ENCODE results near the gene DBR1. TPM values are rescaled to one million over a fixed set of nuclear protein-coding genes. Genes with fewer than 3 reads are reported as not detected.

Gene DBR1
- total and polyA plus RNA-seq, 2 of the 13 experiments (the other 11 are each of a cell fraction or from before 2014, with no cell fraction given): 6.4 to 16.7 TPM

- TF ChIP-seq HDAC1 (CRISPR knock-in tag; IDR thresholded peaks at IDR 0.05) (peak; percentile 44; the same call in 1 of the 2 replicates), ZSCAN31 (CRISPR knock-in tag; IDR thresholded peaks at IDR 0.05; ENCODE audit: low read depth) (peak; percentile 89; the same call in 1 of the 2 replicates), ATF7-NPFF (CRISPR knock-in tag; IDR thresholded peaks at IDR 0.05; ENCODE audit: low read depth) (no peak), ATRX (CRISPR knock-in tag; IDR thresholded peaks at IDR 0.05; ENCODE audit: borderline replicate concordance) (no peak), U2AF2 (IDR thresholded peaks at IDR 0.05; ENCODE audit: low read depth, low read length) (no peak), KAT8 (CRISPR knock-in tag; IDR thresholded peaks at IDR 0.05) (peak; percentile 92), SIN3A (IDR thresholded peaks at IDR 0.05; ENCODE audit: borderline replicate concordance, low read depth, low read length) (peak; percentile 79; the same call in 1 of the 2 replicates), HIC2 (CRISPR knock-in tag; IDR thresholded peaks at IDR 0.05; ENCODE audit: low read depth) (peak; percentile 65; the same call in 1 of the 2 replicates), ZNF607 (CRISPR knock-in tag; IDR thresholded peaks at IDR 0.05; ENCODE audit: borderline replicate concordance) (no peak), TBX2 (CRISPR knock-in tag; IDR thresholded peaks at IDR 0.05; ENCODE audit: borderline replicate concordance) (peak; percentile 63), BRD4 (CRISPR knock-in tag; IDR thresholded peaks at IDR 0.05) (peak; percentile 56; the same call in 1 of the 2 replicates), ZNF12 (CRISPR knock-in tag; IDR thresholded peaks at IDR 0.05) (no peak), IRF1 (CRISPR knock-in tag; IDR thresholded peaks at IDR 0.05; ENCODE audit: low read depth) (no peak), KDM1A (CRISPR knock-in tag; IDR thresholded peaks at IDR 0.05) (no peak), MIER2 (CRISPR knock-in tag; IDR thresholded peaks at IDR 0.05) (0 out of 2 replicates have a peak, but pooled peaks have one; percentile 33), NFRKB (IDR thresholded peaks at IDR 0.05) (no peak)
- TF ChIP-seq, protein P1, sequence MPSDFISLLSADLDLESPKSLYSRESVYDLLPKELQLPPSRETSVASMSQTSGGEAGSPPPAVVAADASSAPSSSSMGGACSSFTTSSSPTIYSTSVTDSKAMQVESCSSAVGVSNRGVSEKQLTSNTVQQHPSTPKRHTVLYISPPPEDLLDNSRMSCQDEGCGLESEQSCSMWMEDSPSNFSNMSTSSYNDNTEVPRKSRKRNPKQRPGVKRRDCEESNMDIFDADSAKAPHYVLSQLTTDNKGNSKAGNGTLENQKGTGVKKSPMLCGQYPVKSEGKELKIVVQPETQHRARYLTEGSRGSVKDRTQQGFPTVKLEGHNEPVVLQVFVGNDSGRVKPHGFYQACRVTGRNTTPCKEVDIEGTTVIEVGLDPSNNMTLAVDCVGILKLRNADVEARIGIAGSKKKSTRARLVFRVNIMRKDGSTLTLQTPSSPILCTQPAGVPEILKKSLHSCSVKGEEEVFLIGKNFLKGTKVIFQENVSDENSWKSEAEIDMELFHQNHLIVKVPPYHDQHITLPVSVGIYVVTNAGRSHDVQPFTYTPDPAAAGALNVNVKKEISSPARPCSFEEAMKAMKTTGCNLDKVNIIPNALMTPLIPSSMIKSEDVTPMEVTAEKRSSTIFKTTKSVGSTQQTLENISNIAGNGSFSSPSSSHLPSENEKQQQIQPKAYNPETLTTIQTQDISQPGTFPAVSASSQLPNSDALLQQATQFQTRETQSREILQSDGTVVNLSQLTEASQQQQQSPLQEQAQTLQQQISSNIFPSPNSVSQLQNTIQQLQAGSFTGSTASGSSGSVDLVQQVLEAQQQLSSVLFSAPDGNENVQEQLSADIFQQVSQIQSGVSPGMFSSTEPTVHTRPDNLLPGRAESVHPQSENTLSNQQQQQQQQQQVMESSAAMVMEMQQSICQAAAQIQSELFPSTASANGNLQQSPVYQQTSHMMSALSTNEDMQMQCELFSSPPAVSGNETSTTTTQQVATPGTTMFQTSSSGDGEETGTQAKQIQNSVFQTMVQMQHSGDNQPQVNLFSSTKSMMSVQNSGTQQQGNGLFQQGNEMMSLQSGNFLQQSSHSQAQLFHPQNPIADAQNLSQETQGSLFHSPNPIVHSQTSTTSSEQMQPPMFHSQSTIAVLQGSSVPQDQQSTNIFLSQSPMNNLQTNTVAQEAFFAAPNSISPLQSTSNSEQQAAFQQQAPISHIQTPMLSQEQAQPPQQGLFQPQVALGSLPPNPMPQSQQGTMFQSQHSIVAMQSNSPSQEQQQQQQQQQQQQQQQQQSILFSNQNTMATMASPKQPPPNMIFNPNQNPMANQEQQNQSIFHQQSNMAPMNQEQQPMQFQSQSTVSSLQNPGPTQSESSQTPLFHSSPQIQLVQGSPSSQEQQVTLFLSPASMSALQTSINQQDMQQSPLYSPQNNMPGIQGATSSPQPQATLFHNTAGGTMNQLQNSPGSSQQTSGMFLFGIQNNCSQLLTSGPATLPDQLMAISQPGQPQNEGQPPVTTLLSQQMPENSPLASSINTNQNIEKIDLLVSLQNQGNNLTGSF (CRISPR knock-in tag; IDR thresholded peaks at IDR 0.05): peak; percentile 45; the same call in 1 of the 2 replicates
- TF ChIP-seq, protein P2, sequence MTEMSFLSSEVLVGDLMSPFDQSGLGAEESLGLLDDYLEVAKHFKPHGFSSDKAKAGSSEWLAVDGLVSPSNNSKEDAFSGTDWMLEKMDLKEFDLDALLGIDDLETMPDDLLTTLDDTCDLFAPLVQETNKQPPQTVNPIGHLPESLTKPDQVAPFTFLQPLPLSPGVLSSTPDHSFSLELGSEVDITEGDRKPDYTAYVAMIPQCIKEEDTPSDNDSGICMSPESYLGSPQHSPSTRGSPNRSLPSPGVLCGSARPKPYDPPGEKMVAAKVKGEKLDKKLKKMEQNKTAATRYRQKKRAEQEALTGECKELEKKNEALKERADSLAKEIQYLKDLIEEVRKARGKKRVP (CRISPR knock-in tag; IDR thresholded peaks at IDR 0.05): no peak
- TF ChIP-seq, protein P3, sequence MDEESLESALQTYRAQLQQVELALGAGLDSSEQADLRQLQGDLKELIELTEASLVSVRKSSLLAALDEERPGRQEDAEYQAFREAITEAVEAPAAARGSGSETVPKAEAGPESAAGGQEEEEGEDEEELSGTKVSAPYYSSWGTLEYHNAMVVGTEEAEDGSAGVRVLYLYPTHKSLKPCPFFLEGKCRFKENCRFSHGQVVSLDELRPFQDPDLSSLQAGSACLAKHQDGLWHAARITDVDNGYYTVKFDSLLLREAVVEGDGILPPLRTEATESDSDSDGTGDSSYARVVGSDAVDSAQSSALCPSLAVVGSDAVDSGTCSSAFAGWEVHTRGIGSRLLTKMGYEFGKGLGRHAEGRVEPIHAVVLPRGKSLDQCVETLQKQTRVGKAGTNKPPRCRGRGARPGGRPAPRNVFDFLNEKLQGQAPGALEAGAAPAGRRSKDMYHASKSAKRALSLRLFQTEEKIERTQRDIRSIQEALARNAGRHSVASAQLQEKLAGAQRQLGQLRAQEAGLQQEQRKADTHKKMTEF (CRISPR knock-in tag; IDR thresholded peaks at IDR 0.05): peak; percentile 71; the same call in 1 of the 2 replicates
Measured at GRCh38 chr3:138187296-138188012, 12.7 kb upstream of the DBR1 start, which contains the start of gene ARMC8 (continued).
